Mesendoderm (in vitro differentiated cells): ENCODE measurements around the gene C2orf74.
"Not testable (repeated sequence)": the region's sequence is repeated elsewhere in the genome, so short reads cannot be mapped to it uniquely, and the experiment has no call there.

Experiments
- DNase-seq: peaks from one replicate; pipeline ENCODE4 v3.0.0; 2013
- H2AK5ac ChIP-seq: 2 replicates; pipeline ENCODE4 v1.6.1; 2013; ENCODE audit warnings: low read length, inconsistent platforms
- H2BK120ac ChIP-seq: 2 replicates; pipeline ENCODE4 v1.6.1; 2013; ENCODE audit warnings: low read depth, mild to moderate bottlenecking, low read length, moderate library complexity, mixed read lengths
- H2BK15ac ChIP-seq: replicated peaks from 2 replicates; pipeline ENCODE4 v1.6.1; 2013; ENCODE audit warnings: low read depth, mild to moderate bottlenecking, moderate library complexity
- H2BK5ac ChIP-seq: 2 replicates; pipeline ENCODE4 v1.6.1; 2013; ENCODE audit warnings: low read length, inconsistent platforms
- H3K18ac ChIP-seq: 2 replicates; pipeline ENCODE4 v1.6.1; 2013; ENCODE audit warnings: mild to moderate bottlenecking, low read length, mixed read lengths
- H3K23ac ChIP-seq: one replicate; pipeline ENCODE4 v1.6.1; 2013; ENCODE audit warnings: low read length
- H3K27ac ChIP-seq: 2 replicates; pipeline ENCODE4 v1.5.1; 2013; ENCODE audit warnings: low read depth, mild to moderate bottlenecking, inconsistent platforms, low read length, moderate library complexity
- H3K27me3 ChIP-seq: 2 replicates; pipeline ENCODE4 v1.6.1; 2013; ENCODE audit warnings: low read length, control low read depth, mild to moderate bottlenecking, inconsistent platforms; ENCODE audit not compliant: insufficient read depth, poor library complexity
- H3K36me3 ChIP-seq: 2 replicates; pipeline ENCODE4 v1.6.1; 2013; ENCODE audit warnings: low read length, inconsistent platforms; ENCODE audit not compliant: control insufficient read depth, insufficient read depth
- H3K4ac ChIP-seq: one replicate; pipeline ENCODE4 v1.6.1; 2013; ENCODE audit warnings: low read depth, mild to moderate bottlenecking, low read length, moderate library complexity
- H3K4me1 ChIP-seq: 2 replicates; pipeline ENCODE4 v1.6.1; 2013; ENCODE audit warnings: low read depth, low read length, inconsistent platforms; ENCODE audit not compliant: control insufficient read depth
- H3K4me2 ChIP-seq: 2 replicates; pipeline ENCODE4 v1.6.1; 2013; ENCODE audit warnings: low read length
- H3K4me3 ChIP-seq: 2 replicates; pipeline ENCODE4 v1.5.1; 2013; ENCODE audit warnings: mild to moderate bottlenecking, low read length
- H3K56ac ChIP-seq: one replicate; pipeline ENCODE4 v1.6.1; 2013; ENCODE audit warnings: low read length
- H3K79me1 ChIP-seq: 2 replicates; pipeline ENCODE4 v1.6.1; 2013; ENCODE audit warnings: low read length, inconsistent platforms
- H3K79me2 ChIP-seq: 2 replicates; pipeline ENCODE4 v1.6.1; 2013; ENCODE audit warnings: mild to moderate bottlenecking, low read length; ENCODE audit not compliant: control insufficient read depth, insufficient read depth
- H3K9ac ChIP-seq: 2 replicates; pipeline ENCODE4 v1.6.1; 2013; ENCODE audit warnings: low read length, inconsistent platforms
- H4K5ac ChIP-seq: one replicate; pipeline ENCODE4 v1.6.1; 2013; ENCODE audit warnings: low read length
- H4K8ac ChIP-seq: one replicate; pipeline ENCODE4 v1.6.1; 2013; ENCODE audit warnings: low read depth, mild to moderate bottlenecking, control low read depth, low read length, moderate library complexity
- whole genome bisulfite sequencing: extraction: QIAGEN DNeasy Blood & Tissue Kit; methylation state at CpG from one replicate; pipeline ENCODE4 v1.1.7; 2013; ENCODE audit warnings: low lambda C conversion rate, missing lambda C conversion rate; ENCODE audit not compliant: insufficient coverage; ENCODE audit errors: extremely low coverage; 5-methylcytosine and 5-hydroxymethylcytosine counted together

C2orf74 gene

DNA sequence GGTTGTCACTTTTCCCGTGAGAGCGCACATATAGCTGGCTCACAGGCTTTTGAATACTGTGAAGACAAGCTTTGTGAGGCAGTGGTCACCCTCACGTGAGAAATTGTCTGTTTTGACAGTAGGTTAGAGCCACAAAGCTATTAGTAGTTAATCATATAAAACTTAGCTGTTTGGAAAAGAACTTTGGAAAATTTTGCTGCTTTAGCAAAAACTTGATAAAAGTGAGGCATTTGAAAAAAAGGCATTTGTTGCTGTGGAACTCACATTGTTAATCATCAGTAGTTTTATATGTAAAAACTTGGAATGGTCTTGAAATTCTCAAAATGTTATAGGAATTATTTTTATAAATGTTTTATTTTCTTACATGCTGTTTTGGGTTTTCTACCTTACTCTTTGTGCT is 22.3 kb downstream of the C2orf74 start:
- no CpG with 5 or more reads among the region's 3 CpGs for WGBS
- no peaks in the 10 kb centered on the region for H3K27me3 ChIP-seq
- no peak overlapping the region for H2BK120ac ChIP-seq
- no peak overlapping the region for H2AK5ac ChIP-seq
- peaks cover 6% of the 10 kb centered on the region for H3K4me1 ChIP-seq
- H3K23ac ChIP-seq = no peak overlapping the region
- H3K4me3 ChIP-seq = no peak overlapping the region
- peaks cover 14% of the 10 kb centered on the region for H3K79me1 ChIP-seq
- no peak overlapping the region for H3K4ac ChIP-seq
- H3K18ac ChIP-seq = no peak overlapping the region
- DNase-seq = no peak
- H3K27ac ChIP-seq = no peak overlapping the region
- H3K36me3 ChIP-seq = peaks cover 23% of the 10 kb centered on the region
- no peak overlapping the region for H2BK15ac ChIP-seq
- no peak overlapping the region for H4K8ac ChIP-seq
- H3K9ac ChIP-seq = no peak overlapping the region
- H3K4me2 ChIP-seq = no peak overlapping the region
- peaks cover 8% of the 10 kb centered on the region for H3K79me2 ChIP-seq
- no peak overlapping the region for H4K5ac ChIP-seq
- no peak overlapping the region for H2BK5ac ChIP-seq
- no peak overlapping the region for H3K56ac ChIP-seq

DNA sequence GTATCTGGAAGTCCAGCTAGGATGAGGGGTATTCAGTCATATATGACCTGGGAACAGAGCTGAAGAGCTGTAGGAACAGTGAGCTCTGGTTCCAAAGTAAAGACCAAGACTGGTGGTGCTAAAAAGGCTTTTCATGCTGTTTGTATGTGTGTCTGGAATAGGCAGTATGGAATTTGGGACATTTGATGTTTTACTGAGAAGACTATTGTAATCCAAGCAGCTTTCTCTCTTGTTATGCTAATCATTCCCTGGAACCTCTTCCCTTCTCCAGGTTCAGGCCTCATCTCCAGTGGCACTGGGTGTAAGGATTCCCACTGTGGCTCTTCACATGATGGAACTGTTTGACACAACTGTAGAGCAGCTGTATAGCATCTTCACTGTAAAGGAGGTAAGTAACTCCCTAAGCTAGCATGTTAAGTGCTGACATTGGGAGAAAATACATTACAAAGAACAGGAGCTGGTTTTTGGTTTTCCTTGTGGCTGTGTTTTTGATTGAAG is 23.3 kb downstream of the C2orf74 start:
- no peak overlapping the region for H3K27ac ChIP-seq
- no peak overlapping the region for H3K4ac ChIP-seq
- no peak overlapping the region for H3K18ac ChIP-seq
- H3K56ac ChIP-seq = no peak overlapping the region
- H3K9ac ChIP-seq = no peak overlapping the region
- no peak overlapping the region for H2BK5ac ChIP-seq
- peaks cover 6% of the 10 kb centered on the region for H3K79me1 ChIP-seq
- H3K4me3 ChIP-seq = no peak overlapping the region
- H3K36me3 ChIP-seq = peaks cover 22% of the 10 kb centered on the region
- no peak overlapping the region for H2BK15ac ChIP-seq
- H3K4me2 ChIP-seq = no peak overlapping the region
- no peak overlapping the region for H2BK120ac ChIP-seq
- H3K23ac ChIP-seq = no peak overlapping the region
- H4K5ac ChIP-seq = no peak overlapping the region
- H4K8ac ChIP-seq = no peak overlapping the region
- no peaks in the 10 kb centered on the region for H3K4me1 ChIP-seq
- H2AK5ac ChIP-seq = no peak overlapping the region
- H3K79me2 ChIP-seq = peaks cover 2% of the 10 kb centered on the region
- DNase-seq = no peak
- no peaks in the 10 kb centered on the region for H3K27me3 ChIP-seq

DNA sequence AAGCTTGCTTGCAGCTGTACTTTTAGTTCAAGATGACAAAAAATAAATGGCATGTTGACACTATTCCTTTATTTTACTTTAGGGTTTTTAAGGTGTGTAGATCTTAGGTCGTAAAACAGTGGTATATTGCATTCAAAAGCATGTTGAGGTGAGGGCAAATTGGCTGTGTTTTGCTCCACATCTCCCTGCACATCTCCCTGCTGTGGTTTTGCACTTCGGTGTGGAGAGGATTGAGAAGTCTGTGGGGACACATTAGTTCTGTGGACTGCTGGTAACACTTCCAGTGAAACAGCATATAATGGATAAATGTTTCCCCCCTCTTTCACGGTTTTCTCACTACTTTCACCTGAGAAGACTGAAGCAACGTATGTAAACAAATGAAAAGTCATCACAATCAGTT is 25.1 kb downstream of the C2orf74 start:
- H3K56ac ChIP-seq = no peak overlapping the region

DNA sequence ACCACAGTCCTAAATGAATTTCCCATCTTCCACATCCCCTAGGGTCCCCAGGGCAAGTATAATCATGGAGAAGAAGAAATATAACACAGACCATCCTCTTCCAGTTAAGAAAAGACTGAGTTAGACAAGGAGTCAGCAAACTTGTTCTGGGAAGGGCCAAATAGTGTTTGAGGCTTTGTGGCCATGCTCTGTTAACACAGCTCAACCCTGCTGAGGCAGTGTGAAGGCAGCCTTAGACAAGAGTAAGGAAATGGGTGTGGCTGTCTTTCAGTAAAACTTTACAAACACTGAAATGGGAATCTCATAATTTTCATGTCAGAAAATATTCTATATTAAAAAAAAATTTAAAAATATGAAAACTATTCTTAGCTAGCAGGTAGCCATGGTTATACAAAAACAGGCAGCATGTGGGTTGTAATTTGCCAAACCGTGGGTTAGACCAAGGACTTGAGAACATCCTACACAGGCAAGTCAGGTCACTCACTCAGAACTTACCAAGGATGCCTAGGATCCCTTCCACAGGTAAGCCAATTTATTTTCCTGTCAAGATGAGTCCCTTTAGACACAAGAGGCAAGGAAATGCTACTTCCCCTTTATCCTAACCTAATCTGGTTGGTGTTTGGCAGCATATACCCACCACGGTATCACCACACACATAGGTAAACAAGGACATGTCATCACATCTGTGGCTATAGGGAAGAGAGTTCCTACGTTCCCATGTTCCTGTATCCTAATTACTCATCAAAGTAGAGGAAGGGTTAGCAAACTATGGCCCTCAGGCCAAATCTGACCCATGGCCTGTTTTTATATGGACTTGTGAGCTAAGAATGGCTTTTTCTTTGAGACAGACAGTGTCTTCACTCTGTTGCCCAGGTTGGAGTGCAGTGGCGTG is 31.9 kb downstream of the C2orf74 start:
- H3K9ac ChIP-seq = no peak overlapping the region
- H3K4me3 ChIP-seq = no peak overlapping the region
- no peak overlapping the region for H3K4ac ChIP-seq
- H4K8ac ChIP-seq = no peak overlapping the region
- no peak overlapping the region for H2BK15ac ChIP-seq
- no peak overlapping the region for H3K23ac ChIP-seq
- no peak overlapping the region for H2BK120ac ChIP-seq
- no CpG with 5 or more reads among the region's 4 CpGs for WGBS
- H2BK5ac ChIP-seq = no peak overlapping the region
- H3K79me2 ChIP-seq = no peaks in the 10 kb centered on the region
- no peak overlapping the region for H3K4me2 ChIP-seq
- no peak for DNase-seq
- no peak overlapping the region for H2AK5ac ChIP-seq
- no peak overlapping the region for H3K56ac ChIP-seq
- no peak overlapping the region for H3K27ac ChIP-seq
- H3K79me1 ChIP-seq = no peaks in the 10 kb centered on the region
- no peak overlapping the region for H3K18ac ChIP-seq
- H4K5ac ChIP-seq = no peak overlapping the region
- H3K27me3 ChIP-seq = no peaks in the 10 kb centered on the region
- H3K36me3 ChIP-seq = no peaks in the 10 kb centered on the region
- no peaks in the 10 kb centered on the region for H3K4me1 ChIP-seq

More for the DNA sequence above, 25.1 kb downstream of the C2orf74 start:
- H3K27me3 ChIP-seq = no peaks in the 10 kb centered on the region
- no peak overlapping the region for H3K4me2 ChIP-seq
- no peak overlapping the region for H3K23ac ChIP-seq
- no peaks in the 10 kb centered on the region for H3K4me1 ChIP-seq
- no peak overlapping the region for H4K5ac ChIP-seq
- H3K27ac ChIP-seq = no peak overlapping the region
- no peaks in the 10 kb centered on the region for H3K79me1 ChIP-seq
- H3K36me3 ChIP-seq = peaks cover 19% of the 10 kb centered on the region
- H3K18ac ChIP-seq = no peak overlapping the region
- H2BK120ac ChIP-seq = no peak overlapping the region
- H3K79me2 ChIP-seq = no peaks in the 10 kb centered on the region
- no peak overlapping the region for H2BK5ac ChIP-seq
- H4K8ac ChIP-seq = no peak overlapping the region
- H3K4me3 ChIP-seq = no peak overlapping the region
- no peak overlapping the region for H3K9ac ChIP-seq
- H3K4ac ChIP-seq = no peak overlapping the region
- no peak overlapping the region for H2AK5ac ChIP-seq
- no peak for DNase-seq
- no CpG with 5 or more reads among the region's 4 CpGs for WGBS
- no peak overlapping the region for H2BK15ac ChIP-seq

DNA sequence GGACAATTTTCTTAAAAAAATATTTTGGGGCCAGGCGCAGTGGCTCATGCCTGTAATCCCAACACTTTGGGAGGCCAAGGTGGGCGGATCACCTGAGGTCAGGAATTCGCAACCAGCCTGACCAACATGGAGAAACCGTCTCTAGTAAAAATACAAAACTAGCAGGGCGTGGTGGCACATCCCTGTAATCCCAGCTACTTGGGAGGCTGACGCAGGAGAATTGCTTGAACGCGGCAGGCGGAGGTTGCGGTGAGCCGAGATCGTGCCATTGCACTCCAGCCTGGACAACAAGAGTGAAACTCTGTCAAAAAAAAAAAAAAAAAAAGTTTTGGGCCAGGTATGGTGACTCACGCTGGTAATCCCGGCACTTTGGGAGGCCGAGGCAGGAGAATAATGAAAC is 32.7 kb downstream of the C2orf74 start:
- not testable (repeated sequence) for H3K4me1 ChIP-seq, H3K27me3 ChIP-seq, H3K79me2 ChIP-seq, H3K4ac ChIP-seq, H2BK5ac ChIP-seq, H3K27ac ChIP-seq, H4K8ac ChIP-seq, H3K23ac ChIP-seq, H2BK120ac ChIP-seq, DNase-seq, H2AK5ac ChIP-seq, H3K36me3 ChIP-seq, H4K5ac ChIP-seq, H2BK15ac ChIP-seq, H3K4me2 ChIP-seq, H3K9ac ChIP-seq, H3K18ac ChIP-seq, H3K4me3 ChIP-seq, H3K56ac ChIP-seq, H3K79me1 ChIP-seq
- no CpG with 5 or more reads among the region's 15 CpGs for WGBS

DNA sequence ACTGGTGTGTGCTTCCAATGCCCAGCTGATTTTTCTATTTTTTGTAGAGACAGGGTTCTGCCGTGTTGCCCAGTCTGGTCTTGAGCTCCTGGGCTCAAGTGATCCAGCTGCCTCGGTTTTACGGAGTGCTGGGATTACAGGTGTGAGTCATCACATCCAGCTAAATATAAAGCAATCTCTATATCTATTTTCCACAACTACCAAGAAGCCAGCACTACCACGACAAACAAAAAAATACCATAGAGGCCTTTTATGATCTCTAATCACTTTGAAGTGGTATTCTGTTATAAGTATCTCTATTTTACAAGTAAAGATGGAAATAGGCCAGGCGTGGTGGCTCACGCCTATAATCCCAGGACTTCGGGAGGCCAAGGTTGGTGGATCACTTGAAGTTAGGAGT is 34.7 kb downstream of the C2orf74 start:
- Histone ChIP-seq H3K36me3 (no peaks in the 10 kb centered on the region), H2AK5ac (no peak overlapping the region), H3K27ac (no peak overlapping the region)

More for the DNA sequence above, 34.7 kb downstream of the C2orf74 start:
- Histone ChIP-seq H3K4ac (no peak overlapping the region), H4K8ac (no peak overlapping the region), H2BK5ac (no peak overlapping the region), H3K27me3 (no peaks in the 10 kb centered on the region), H3K79me1 (no peaks in the 10 kb centered on the region), H2BK120ac (no peak overlapping the region), H3K4me2 (no peak overlapping the region), H3K9ac (no peak overlapping the region), H3K4me3 (no peak overlapping the region), H3K4me1 (no peaks in the 10 kb centered on the region), H3K79me2 (no peaks in the 10 kb centered on the region), H4K5ac (no peak overlapping the region), H3K56ac (no peak overlapping the region), H3K18ac (no peak overlapping the region), H2BK15ac (no peak overlapping the region), H3K23ac (no peak overlapping the region)
- DNase-seq = no peak
- WGBS = 100% methylated on average over 1 of the region's 7 CpGs
